HG03280 (cell line): Measurements from ENCODE around the gene DOC2B.

Experiments
- ATAC-seq: cut with Tn5 transposase; IDR thresholded peaks from one replicate; pipeline ENCODE4 v1.9.1; 2021; ENCODE audit warnings: mild to moderate bottlenecking, moderate library complexity; ENCODE audit not compliant: unreplicated experiment

Gene DOC2B

GRCh38 chr17:164303-165235 is 16.9 kb downstream of the DOC2B start:
- no peak for ATAC-seq

GRCh38 chr17:163514-164098 is 17.8 kb downstream of the DOC2B start:
- ATAC-seq, result no peak

GRCh38 chr17:162689-163088 is 18.8 kb downstream of the DOC2B start:
- no peak for ATAC-seq

- ATAC-seq, result no peak
Measured at GRCh38 chr17:161481-161880, 20.0 kb downstream of the DOC2B start.

- no peak for ATAC-seq
Measured at GRCh38 chr17:160336-160735, 21.1 kb downstream of the DOC2B start.

- ATAC-seq, result no peak
Measured at GRCh38 chr17:159609-160008, 21.8 kb downstream of the DOC2B start.

- no peak for ATAC-seq
Measured at GRCh38 chr17:158379-158778, 23.1 kb downstream of the DOC2B start.

- ATAC-seq, result no peak
Measured at GRCh38 chr17:157901-158300, 23.5 kb downstream of the DOC2B start.

GRCh38 chr17:156946-157345 is 24.5 kb downstream of the DOC2B start:
- ATAC-seq, result no peak

GRCh38 chr17:156094-156621 is 25.3 kb downstream of the DOC2B start:
- ATAC-seq, result no peak

- ATAC-seq, result no peak
Measured at GRCh38 chr17:155576-155975, 25.9 kb downstream of the DOC2B start.

GRCh38 chr17:153851-154250 is 27.6 kb downstream of the DOC2B start:
- ATAC-seq, result no peak

GRCh38 chr17:152860-153420 is 28.5 kb downstream of the DOC2B start:
- ATAC-seq, result no peak

- no peak for ATAC-seq
Measured at GRCh38 chr17:151886-152859, 29.3 kb downstream of the DOC2B start.

- no peak for ATAC-seq
Measured at GRCh38 chr17:151004-151403, 30.4 kb downstream of the DOC2B start.

- ATAC-seq, result no peak
Measured at GRCh38 chr17:149897-150584, 31.4 kb downstream of the DOC2B start.

- no peak for ATAC-seq
Measured at GRCh38 chr17:149231-149630, 32.2 kb downstream of the DOC2B start.

GRCh38 chr17:148757-149156 is 32.7 kb downstream of the DOC2B start:
- no peak for ATAC-seq

GRCh38 chr17:147796-148740 is 33.4 kb downstream of the DOC2B start:
- ATAC-seq, result no peak
